GM23338 (cell line): Measurements from ENCODE around the gene UBE2E2. TPM values are rescaled to one million over a fixed set of nuclear protein-coding genes. Genes with fewer than 3 reads are reported as not detected.

Source experiments
- ATAC-seq: fragments of 200-7000 bp; cut with Tn5 transposase; 3 replicates; pipeline ENCODE4 v1.9.1; 2020
- DNase-seq: peaks from one replicate; pipeline ENCODE4 v3.0.0-alpha.2; 2015; ENCODE audit warnings: low spot score
- H2AFZ ChIP-seq: fragments of 200-600 bp; sonication (generic); 2 replicates; pipeline ENCODE4 v1.8.0; 2016; ENCODE audit warnings: antibody characterized with exemption, mild to moderate bottlenecking, moderate library complexity
- H3F3A ChIP-seq: fragments of 200-600 bp; sonication (generic); replicated peaks from 2 replicates; pipeline ENCODE4 v1.8.0; 2017; ENCODE audit warnings: antibody characterized with exemption, mixed run types, low read depth
- H3K27ac ChIP-seq: fragments of 200-600 bp; sonication (generic); 2 replicates; pipeline ENCODE4 v1.6.1; 2016; ENCODE audit warnings: low read depth
- H3K27me3 ChIP-seq: fragments of 200-600 bp; sonication (generic); 2 replicates; pipeline ENCODE4 v1.8.0; 2016; ENCODE audit warnings: mild to moderate bottlenecking, mixed run types, moderate library complexity; ENCODE audit not compliant: insufficient read depth
- H3K36me3 ChIP-seq: fragments of 200-600 bp; sonication (generic); 2 replicates; pipeline ENCODE4 v1.8.0; 2016; ENCODE audit warnings: mild to moderate bottlenecking; ENCODE audit not compliant: insufficient read depth
- H3K4me1 ChIP-seq: fragments of 200-600 bp; sonication (generic); 2 replicates; pipeline ENCODE4 v1.8.0; 2016; ENCODE audit warnings: mild to moderate bottlenecking, moderate library complexity; ENCODE audit not compliant: insufficient read depth
- H3K4me2 ChIP-seq: fragments of 200-600 bp; sonication (generic); 2 replicates; pipeline ENCODE4 v1.7.1; 2017; ENCODE audit warnings: mixed run types
- H3K4me3 ChIP-seq: fragments of 200-600 bp; sonication (generic); 2 replicates; pipeline ENCODE4 v1.6.1; 2016; ENCODE audit warnings: mixed run types
- H3K79me2 ChIP-seq: fragments of 200-600 bp; sonication (generic); replicated peaks from 2 replicates; pipeline ENCODE4 v1.8.0; 2017; ENCODE audit warnings: mild to moderate bottlenecking; ENCODE audit not compliant: insufficient read depth
- H3K9me2 ChIP-seq: fragments of 200-600 bp; sonication (generic); 2 replicates; pipeline ENCODE4 v1.8.0; 2017; ENCODE audit not compliant: insufficient read depth
- H4K20me1 ChIP-seq: fragments of 200-600 bp; sonication (generic); replicated peaks from 2 replicates; pipeline ENCODE4 v1.8.0; 2017; ENCODE audit warnings: mild to moderate bottlenecking; ENCODE audit not compliant: insufficient read depth
- H3K27ac Mint-ChIP-seq: 2 replicates; pipeline ENCODE4 v1.8.0; 2020; ENCODE audit warnings: inconsistent platforms, mild to moderate bottlenecking, moderate library complexity, mixed read lengths
- H3K27me3 Mint-ChIP-seq: 3 replicates; pipeline ENCODE4 v1.8.0; 2022; ENCODE audit warnings: low read depth, mild to moderate bottlenecking, moderate library complexity, mixed read lengths, inconsistent platforms; ENCODE audit not compliant: insufficient read depth, poor library complexity
- H3K36me3 Mint-ChIP-seq: 3 replicates; pipeline ENCODE4 v1.8.0; 2021; ENCODE audit warnings: low read depth, mild to moderate bottlenecking, inconsistent platforms, moderate library complexity, mixed read lengths
- H3K4me1 Mint-ChIP-seq: 3 replicates; pipeline ENCODE4 v1.8.0; 2020; ENCODE audit warnings: mild to moderate bottlenecking, inconsistent platforms, mixed read lengths
- H3K4me3 Mint-ChIP-seq: 3 replicates; pipeline ENCODE4 v1.8.0; 2021; ENCODE audit warnings: moderate library complexity, mild to moderate bottlenecking, inconsistent platforms, mixed read lengths
- H3K9me3 Mint-ChIP-seq: 3 replicates; pipeline ENCODE4 v1.8.0; 2020; ENCODE audit warnings: moderate library complexity, mild to moderate bottlenecking, inconsistent platforms, mixed read lengths
- CREB1 ChIP-seq: fragments of 250-450 bp; sonication (Bioruptor Pico); IDR thresholded peaks from 2 replicates; pipeline ENCODE4 v1.5.0; 2020; ENCODE audit warnings: low read depth, mild to moderate bottlenecking, moderate library complexity
- EZH2 ChIP-seq: fragments of 200-600 bp; sonication (generic); IDR thresholded peaks from one replicate; pipeline ENCODE4 v1.8.0; 2017; ENCODE audit warnings: antibody characterized with exemption, mild to moderate bottlenecking, low read depth; ENCODE audit not compliant: unreplicated experiment
- EZH2phosphoT487 ChIP-seq: fragments of 200-600 bp; sonication (generic); IDR thresholded peaks from one replicate; pipeline ENCODE4 v1.8.1; 2018; ENCODE audit warnings: antibody characterized with exemption; ENCODE audit not compliant: unreplicated experiment
- JUNB ChIP-seq: IDR thresholded peaks from one replicate; pipeline ENCODE4 v1.6.1; 2016; ENCODE audit warnings: antibody characterized with exemption; ENCODE audit not compliant: unreplicated experiment
- NANOG ChIP-seq: IDR thresholded peaks from 2 replicates; pipeline ENCODE4 v1.6.1; 2016; ENCODE audit warnings: antibody characterized with exemption, borderline replicate concordance
- POLR2AphosphoS5 ChIP-seq: IDR thresholded peaks from 2 replicates; pipeline ENCODE4 v1.6.1; 2016; ENCODE audit warnings: antibody characterized with exemption, low read depth
- STAT1 ChIP-seq: IDR thresholded peaks from one replicate; pipeline ENCODE4 v1.6.1; 2016; ENCODE audit warnings: antibody characterized with exemption; ENCODE audit not compliant: unreplicated experiment
- ZNF114 ChIP-seq: fragments of 250-450 bp; sonication (Bioruptor Pico); IDR thresholded peaks from 2 replicates; pipeline ENCODE4 v1.5.0; 2020; ENCODE audit warnings: mild to moderate bottlenecking, moderate library complexity
- ZNF331 ChIP-seq: fragments of 250-450 bp; sonication (Bioruptor Pico); IDR thresholded peaks from 2 replicates; pipeline ENCODE4 v1.5.0; 2020; ENCODE audit warnings: low read depth, mild to moderate bottlenecking, moderate library complexity
- polyA plus RNA-seq: library from polyadenylated mRNA; unstranded; fragments of >200 nt; fragmentation: Nextera tagmentation; extraction: Ambion mirVana; gene quantifications from 2 replicates; pipeline ENCODE4 v1.2.1, GENCODE V29; 2016
- total RNA-seq: library from RNA; depleted of rRNA; stranded (reverse); fragments of >200 nt; shearing (Covaris generic); gene quantifications from 2 replicates; pipeline ENCODE4 v1.2.3, GENCODE V29; 2014
- TF ChIP-seq, protein P1 (sequence below): IDR thresholded peaks from one replicate; pipeline ENCODE4 v1.6.1; 2018; ENCODE audit warnings: antibody characterized with exemption; ENCODE audit not compliant: unreplicated experiment
- TF ChIP-seq, protein P2 (sequence below), 2 experiments: fragments of 200-600 bp in 1 of 2; sonication (generic) in 1 of 2; conservative IDR thresholded peaks; 2 replicates each; pipeline versions ENCODE4 v1.5.1 to v1.6.1; 2016 to 2017; ENCODE audit warnings: antibody characterized with exemption in 2 of 2, low read depth in 2 of 2, mild to moderate bottlenecking in 2 of 2, moderate library complexity in 1 of 2
- TF ChIP-seq, protein P3 (sequence below): IDR thresholded peaks from 2 replicates; pipeline ENCODE4 v1.6.1; 2016; ENCODE audit warnings: antibody characterized with exemption

UBE2E2 gene
- total and polyA plus RNA-seq, 2 experiments from 2014 or later: 86.9 to 169 TPM

DNA sequence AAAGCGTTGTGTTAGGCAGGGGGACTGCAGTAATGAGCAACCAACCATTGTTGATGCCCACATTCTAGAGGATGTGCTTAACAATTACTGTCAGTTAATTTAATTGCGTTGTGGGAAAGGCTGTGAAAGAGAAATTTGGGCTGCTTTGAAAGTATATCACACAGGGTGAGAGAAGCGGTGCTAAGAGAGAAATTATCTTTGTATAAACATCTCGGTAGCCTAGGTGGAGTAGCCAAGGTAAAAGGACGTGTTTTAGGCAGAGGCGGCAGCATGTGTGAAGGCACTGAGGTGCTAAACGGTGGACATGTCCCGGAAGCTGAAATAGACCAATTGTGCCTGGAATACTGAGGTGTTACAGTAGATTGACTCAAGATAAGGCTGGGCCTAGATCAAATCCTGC, 71.9 kb downstream of the UBE2E2 start:
- Mint-ChIP-seq H3K9me3 (peaks cover 33% of the 10 kb centered on the region), H3K4me3 (no peak overlapping the region), H3K36me3 (peaks cover 29% of the 10 kb centered on the region), H3K27me3 (peaks cover 8% of the 10 kb centered on the region), H3K27ac (no peak overlapping the region), H3K4me1 (peaks cover 14% of the 10 kb centered on the region)
- Histone ChIP-seq H3F3A (no peaks in the 10 kb centered on the region), H3K27me3 (no peaks in the 10 kb centered on the region), H3K4me3 (no peak overlapping the region), H3K36me3 (no peaks in the 10 kb centered on the region), H2AFZ (no peak overlapping the region), H3K27ac (no peak overlapping the region), H3K4me1 (no peaks in the 10 kb centered on the region), H3K9me2 (no peaks in the 10 kb centered on the region), H3K4me2 (no peak overlapping the region), H4K20me1 (no peaks in the 10 kb centered on the region; the same call in none of the 2 replicates), H3K79me2 (peaks cover 25% of the 10 kb centered on the region)
- DNase-seq (no peak), ATAC-seq (no peak)
- TF ChIP-seq CREB1 (CRISPR knock-in tag): no peak
- no peak for TF ChIP-seq POLR2AphosphoS5
- TF ChIP-seq, protein P1, sequence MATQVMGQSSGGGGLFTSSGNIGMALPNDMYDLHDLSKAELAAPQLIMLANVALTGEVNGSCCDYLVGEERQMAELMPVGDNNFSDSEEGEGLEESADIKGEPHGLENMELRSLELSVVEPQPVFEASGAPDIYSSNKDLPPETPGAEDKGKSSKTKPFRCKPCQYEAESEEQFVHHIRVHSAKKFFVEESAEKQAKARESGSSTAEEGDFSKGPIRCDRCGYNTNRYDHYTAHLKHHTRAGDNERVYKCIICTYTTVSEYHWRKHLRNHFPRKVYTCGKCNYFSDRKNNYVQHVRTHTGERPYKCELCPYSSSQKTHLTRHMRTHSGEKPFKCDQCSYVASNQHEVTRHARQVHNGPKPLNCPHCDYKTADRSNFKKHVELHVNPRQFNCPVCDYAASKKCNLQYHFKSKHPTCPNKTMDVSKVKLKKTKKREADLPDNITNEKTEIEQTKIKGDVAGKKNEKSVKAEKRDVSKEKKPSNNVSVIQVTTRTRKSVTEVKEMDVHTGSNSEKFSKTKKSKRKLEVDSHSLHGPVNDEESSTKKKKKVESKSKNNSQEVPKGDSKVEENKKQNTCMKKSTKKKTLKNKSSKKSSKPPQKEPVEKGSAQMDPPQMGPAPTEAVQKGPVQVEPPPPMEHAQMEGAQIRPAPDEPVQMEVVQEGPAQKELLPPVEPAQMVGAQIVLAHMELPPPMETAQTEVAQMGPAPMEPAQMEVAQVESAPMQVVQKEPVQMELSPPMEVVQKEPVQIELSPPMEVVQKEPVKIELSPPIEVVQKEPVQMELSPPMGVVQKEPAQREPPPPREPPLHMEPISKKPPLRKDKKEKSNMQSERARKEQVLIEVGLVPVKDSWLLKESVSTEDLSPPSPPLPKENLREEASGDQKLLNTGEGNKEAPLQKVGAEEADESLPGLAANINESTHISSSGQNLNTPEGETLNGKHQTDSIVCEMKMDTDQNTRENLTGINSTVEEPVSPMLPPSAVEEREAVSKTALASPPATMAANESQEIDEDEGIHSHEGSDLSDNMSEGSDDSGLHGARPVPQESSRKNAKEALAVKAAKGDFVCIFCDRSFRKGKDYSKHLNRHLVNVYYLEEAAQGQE: no peak
- no peak for TF ChIP-seq ZNF114
- no peak for TF ChIP-seq JUNB
- no peak for TF ChIP-seq NANOG
- no peak for TF ChIP-seq ZNF331

DNA sequence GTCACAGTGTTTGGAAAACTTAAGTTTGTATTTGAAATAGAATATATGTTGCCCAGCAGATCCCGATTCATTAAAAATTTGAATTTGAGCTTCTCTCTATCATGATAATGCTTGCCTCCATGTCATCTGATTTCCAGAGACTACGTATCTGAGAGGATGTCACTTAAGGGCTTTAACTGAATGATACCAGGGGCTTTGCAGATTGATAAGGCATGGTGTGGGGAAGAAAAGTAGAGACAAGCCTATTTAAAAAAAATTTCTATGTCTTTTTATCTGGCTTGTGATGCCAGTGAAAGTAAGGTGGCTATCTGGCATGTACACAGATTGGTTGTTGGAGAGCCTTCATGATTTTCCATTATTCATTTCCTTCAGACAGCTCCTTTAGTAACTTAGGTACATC, 72.7 kb downstream of the UBE2E2 start:
- no peak for ATAC-seq
- peaks cover 29% of the 10 kb centered on the region for H3K79me2 ChIP-seq
- Mint-ChIP-seq H3K36me3 (peaks cover 25% of the 10 kb centered on the region), H3K27ac (no peak overlapping the region), H3K9me3 (peaks cover 27% of the 10 kb centered on the region), H3K4me3 (no peak overlapping the region), H3K4me1 (peaks cover 16% of the 10 kb centered on the region), H3K27me3 (peaks cover 8% of the 10 kb centered on the region)
- H3K36me3 ChIP-seq: no peaks in the 10 kb centered on the region
- no peaks in the 10 kb centered on the region for H3K27me3 ChIP-seq
- no peak overlapping the region for H2AFZ ChIP-seq
- no peaks in the 10 kb centered on the region for H3K4me1 ChIP-seq
- no peak overlapping the region for H3K27ac ChIP-seq
- no peaks in the 10 kb centered on the region; the same call in none of the 2 replicates for H4K20me1 ChIP-seq
- H3K9me2 ChIP-seq: no peaks in the 10 kb centered on the region
- no peak overlapping the region for H3K4me2 ChIP-seq
- no peaks in the 10 kb centered on the region for H3F3A ChIP-seq
- DNase-seq: no peak
- H3K4me3 ChIP-seq: no peak overlapping the region
- TF ChIP-seq, protein P2, sequence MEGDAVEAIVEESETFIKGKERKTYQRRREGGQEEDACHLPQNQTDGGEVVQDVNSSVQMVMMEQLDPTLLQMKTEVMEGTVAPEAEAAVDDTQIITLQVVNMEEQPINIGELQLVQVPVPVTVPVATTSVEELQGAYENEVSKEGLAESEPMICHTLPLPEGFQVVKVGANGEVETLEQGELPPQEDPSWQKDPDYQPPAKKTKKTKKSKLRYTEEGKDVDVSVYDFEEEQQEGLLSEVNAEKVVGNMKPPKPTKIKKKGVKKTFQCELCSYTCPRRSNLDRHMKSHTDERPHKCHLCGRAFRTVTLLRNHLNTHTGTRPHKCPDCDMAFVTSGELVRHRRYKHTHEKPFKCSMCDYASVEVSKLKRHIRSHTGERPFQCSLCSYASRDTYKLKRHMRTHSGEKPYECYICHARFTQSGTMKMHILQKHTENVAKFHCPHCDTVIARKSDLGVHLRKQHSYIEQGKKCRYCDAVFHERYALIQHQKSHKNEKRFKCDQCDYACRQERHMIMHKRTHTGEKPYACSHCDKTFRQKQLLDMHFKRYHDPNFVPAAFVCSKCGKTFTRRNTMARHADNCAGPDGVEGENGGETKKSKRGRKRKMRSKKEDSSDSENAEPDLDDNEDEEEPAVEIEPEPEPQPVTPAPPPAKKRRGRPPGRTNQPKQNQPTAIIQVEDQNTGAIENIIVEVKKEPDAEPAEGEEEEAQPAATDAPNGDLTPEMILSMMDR (conservative IDR thresholded peaks at IDR 0.05; ENCODE audit: low read depth in 2 of 2): no peak
- TF ChIP-seq ZNF114 (no peak), POLR2AphosphoS5 (no peak), EZH2phosphoT487 (no peak), CREB1 (CRISPR knock-in tag) (no peak), STAT1 (no peak), NANOG (no peak), EZH2 (no peak), ZNF331 (no peak), JUNB (no peak)
- TF ChIP-seq, protein P1: no peak
- TF ChIP-seq, protein P3, sequence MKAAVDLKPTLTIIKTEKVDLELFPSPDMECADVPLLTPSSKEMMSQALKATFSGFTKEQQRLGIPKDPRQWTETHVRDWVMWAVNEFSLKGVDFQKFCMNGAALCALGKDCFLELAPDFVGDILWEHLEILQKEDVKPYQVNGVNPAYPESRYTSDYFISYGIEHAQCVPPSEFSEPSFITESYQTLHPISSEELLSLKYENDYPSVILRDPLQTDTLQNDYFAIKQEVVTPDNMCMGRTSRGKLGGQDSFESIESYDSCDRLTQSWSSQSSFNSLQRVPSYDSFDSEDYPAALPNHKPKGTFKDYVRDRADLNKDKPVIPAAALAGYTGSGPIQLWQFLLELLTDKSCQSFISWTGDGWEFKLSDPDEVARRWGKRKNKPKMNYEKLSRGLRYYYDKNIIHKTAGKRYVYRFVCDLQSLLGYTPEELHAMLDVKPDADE: no peak
